Endometrial microvascular endothelial cells (primary cell): ENCODE results near the gene OR13H1. TPM values are rescaled to one million over a fixed set of nuclear protein-coding genes. Genes with fewer than 3 reads are reported as not detected.
"Not testable (repeated sequence)": the region's sequence is repeated elsewhere in the genome, so short reads cannot be mapped to it uniquely, and the experiment has no call there.

Experiments used
- in situ Hi-C: cut with HindIII; loops from 2 replicates; pipeline ENCODE4 v1.10.0; 2017; ENCODE audit warnings: low sequenced_read_pairs, low pct_unique_long_range_greater_than_20kb; ENCODE audit errors: inconsistent ontology term
- total RNA-seq: library from RNA; depleted of rRNA; stranded (reverse); fragments of >200 nt; gene quantifications from one replicate; pipeline ENCODE4 v1.2.3, GENCODE V29; 2015; ENCODE audit errors: inconsistent ontology term

The OR13H1 gene, protein sequence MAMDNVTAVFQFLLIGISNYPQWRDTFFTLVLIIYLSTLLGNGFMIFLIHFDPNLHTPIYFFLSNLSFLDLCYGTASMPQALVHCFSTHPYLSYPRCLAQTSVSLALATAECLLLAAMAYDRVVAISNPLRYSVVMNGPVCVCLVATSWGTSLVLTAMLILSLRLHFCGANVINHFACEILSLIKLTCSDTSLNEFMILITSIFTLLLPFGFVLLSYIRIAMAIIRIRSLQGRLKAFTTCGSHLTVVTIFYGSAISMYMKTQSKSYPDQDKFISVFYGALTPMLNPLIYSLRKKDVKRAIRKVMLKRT
- not detected for total RNA-seq

DNA sequence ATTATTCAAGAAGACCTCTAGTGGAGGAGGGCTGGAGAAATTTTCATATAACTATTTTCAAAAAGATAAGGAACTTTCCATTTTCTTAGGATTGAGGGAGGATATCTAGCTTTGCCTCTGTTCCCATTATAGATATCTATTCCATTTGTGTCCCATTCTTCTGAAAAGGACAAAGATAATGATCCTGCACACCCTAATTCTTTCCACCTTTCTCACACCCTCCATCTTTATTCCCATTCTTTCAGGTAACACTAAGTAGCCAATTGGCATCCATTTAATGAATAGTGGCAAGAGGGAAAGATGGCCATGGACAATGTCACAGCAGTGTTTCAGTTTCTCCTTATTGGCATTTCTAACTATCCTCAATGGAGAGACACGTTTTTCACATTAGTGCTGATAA is at the start of gene OR13H1:
TSS of gene OR13H1 (plus strand) at position 301 of the 400 bp plus-strand sequence. CDS start at position 301, 0 bp downstream.
- in situ Hi-C loops, result no loop called here

- in situ Hi-C loops, result not testable (repeated sequence)
Observed at GRCh38 chrX:131501556-131501955, 42.3 kb upstream of the OR13H1 start.

DNA sequence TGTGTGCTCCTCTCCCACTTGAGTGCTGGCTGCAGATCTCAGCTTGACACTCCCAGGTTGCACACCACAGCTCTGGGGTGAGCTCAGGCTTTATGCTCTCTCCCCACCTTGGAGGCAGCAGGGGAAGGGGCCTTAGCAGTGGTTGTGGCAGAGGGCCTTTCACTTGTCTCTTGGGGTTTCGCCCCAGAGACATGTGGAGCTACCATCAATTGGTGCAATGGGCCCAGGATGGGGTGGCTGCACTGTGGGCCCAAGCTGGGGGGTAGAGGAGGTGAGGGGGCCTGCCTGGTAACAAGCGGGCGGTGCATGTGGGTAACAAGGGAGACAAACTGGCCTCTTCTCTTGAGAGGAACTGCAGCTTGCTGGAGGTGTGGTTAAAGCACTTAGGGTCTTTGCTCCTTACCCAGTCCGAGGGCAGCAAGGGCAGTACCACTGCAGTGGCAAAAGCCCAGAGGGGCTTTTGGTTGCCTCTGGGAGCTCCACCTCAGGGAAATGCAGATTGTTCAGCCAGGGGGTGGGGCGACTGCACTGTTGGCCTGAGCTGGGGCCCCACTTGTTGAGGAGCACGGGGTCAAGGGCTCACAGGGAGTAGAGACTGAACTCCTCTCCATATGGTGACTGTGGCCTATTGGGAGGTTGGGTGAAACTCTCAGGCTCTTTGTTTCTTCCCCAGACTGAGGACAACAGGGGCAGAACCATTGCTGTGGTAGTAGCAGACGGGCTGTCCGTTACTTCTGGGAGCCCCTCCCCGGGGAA is 30.5 kb upstream of the OR13H1 start:
- in situ Hi-C loops, result no loop called here

DNA sequence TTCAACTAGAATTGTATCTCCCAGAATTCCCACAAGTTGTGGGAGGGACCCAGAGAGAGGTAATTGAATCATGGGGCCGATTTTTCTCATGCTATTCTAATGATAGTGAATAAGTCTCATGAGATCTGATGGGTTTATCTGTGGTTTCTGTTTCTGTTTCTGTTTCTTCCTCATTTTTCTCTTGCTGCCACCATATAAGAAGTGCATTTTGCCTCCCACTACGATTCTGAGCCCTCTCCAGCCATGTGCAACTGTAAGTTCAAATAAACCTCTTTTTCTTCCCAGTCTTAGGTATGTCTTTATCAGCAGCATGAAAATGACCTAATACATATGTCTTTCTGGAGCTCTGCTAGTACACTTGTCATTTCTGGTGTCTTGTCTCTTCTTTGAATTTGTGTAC is 22.1 kb upstream of the OR13H1 start:
- in situ Hi-C loops, result no loop called here

DNA sequence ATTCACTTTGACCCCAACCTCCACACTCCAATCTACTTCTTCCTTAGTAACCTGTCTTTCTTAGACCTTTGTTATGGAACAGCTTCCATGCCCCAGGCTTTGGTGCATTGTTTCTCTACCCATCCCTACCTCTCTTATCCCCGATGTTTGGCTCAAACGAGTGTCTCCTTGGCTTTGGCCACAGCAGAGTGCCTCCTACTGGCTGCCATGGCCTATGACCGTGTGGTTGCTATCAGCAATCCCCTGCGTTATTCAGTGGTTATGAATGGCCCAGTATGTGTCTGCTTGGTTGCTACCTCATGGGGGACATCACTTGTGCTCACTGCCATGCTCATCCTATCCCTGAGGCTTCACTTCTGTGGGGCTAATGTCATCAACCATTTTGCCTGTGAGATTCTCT is 344 bp downstream of the OR13H1 start:
- in situ Hi-C loops, result no loop called here

GRCh38 chrX:131549011-131549410 is 5.1 kb downstream of the OR13H1 start:
- in situ Hi-C loops, result no loop called here

DNA sequence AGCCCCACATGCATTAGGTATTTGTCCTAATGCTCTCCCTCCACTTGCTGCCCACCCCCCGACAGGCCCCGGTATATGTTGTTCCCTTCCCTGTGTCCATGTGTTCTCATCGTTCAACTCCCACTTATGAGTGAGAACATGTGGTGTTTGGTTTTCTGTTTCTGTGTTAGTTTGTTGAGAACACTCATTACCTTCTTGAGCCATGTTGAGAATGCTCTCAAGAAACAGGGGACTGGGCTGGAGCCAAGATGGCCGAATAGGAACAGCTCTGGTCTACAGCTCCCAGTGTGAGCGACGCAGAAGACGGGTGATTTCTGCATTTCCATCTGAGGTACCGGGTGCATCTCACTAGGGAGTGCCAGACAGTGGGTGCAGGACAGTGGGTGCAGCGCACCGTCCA is 8.6 kb downstream of the OR13H1 start:
- in situ Hi-C loops, result not testable (repeated sequence)

DNA sequence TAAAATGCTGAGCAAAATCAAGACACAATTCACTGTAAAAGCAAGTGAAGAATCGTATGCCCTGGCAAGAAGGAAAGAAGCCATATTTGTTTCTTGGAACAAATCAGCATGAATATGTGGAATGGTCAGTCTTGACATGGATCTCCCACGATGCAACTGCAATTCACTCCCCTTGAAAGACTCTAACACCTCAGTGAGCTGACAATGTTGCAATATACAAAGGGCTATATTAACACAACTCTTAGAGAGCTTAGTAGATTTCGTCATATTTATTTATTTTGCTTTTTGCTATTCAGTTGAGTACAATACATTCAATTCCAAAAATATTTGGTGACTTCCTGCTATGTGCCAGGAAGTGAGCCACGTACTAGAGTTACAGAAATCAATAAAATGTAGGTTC is 14.7 kb downstream of the OR13H1 start:
- in situ Hi-C loops, result no loop called here

DNA sequence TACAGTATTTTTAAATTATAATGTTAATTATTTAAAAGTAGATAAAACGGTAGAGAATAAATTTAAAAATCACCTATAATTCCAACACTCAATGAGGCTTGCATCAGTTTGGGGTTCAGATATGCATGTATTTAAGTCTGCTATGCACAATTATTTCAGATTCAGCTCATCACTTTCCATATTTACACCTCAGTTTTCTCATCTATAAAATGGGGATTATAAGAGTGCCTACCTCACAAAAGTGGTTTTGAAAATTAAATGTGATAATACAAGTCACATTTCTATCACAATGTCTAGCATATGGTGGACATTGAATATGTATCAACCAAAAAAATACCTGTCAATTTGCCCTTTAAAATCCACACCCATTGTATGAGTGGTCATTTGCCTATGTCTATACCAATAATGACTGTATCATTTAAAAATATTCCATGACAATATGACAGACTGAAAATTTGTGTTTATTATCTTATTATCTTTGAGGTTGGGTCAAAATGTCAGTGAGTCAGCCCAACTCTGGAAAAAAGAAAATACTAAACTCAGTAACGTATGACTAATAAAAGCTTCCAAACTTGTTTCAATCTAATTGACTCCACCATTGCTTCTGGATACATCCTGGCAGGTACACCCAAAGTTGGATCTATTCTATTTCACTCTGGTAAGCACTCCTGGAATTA is 20.8 kb downstream of the OR13H1 start:
- in situ Hi-C loops, result no loop called here

GRCh38 chrX:131565909-131566308 is 22.0 kb downstream of the OR13H1 start:
- in situ Hi-C loops, result no loop called here

DNA sequence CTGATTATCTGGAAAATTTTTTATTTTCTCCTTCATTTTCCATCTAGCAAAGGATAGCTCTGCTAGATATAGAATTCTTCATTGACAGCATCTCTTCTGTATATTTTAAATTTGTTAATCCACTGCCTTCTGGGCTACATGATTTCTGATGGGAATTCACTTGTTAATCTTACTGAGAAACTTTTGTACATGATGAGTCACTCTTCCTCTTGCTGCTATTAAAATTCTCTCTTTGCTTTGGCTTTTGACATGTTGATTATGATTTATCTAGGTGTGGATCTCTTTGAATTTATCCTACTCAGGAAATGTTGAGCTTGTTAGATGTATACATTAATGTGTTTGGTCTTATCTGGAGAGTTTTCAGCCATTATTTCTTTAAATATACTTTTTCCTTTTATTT is 27.5 kb downstream of the OR13H1 start:
- in situ Hi-C loops, result no loop called here

GRCh38 chrX:131572372-131573014 is 28.6 kb downstream of the OR13H1 start:
- in situ Hi-C loops, result no loop called here

GRCh38 chrX:131577413-131577812 is 33.5 kb downstream of the OR13H1 start:
- in situ Hi-C loops, result no loop called here

GRCh38 chrX:131577999-131578734 is 34.3 kb downstream of the OR13H1 start:
- in situ Hi-C loops, result no loop called here

DNA sequence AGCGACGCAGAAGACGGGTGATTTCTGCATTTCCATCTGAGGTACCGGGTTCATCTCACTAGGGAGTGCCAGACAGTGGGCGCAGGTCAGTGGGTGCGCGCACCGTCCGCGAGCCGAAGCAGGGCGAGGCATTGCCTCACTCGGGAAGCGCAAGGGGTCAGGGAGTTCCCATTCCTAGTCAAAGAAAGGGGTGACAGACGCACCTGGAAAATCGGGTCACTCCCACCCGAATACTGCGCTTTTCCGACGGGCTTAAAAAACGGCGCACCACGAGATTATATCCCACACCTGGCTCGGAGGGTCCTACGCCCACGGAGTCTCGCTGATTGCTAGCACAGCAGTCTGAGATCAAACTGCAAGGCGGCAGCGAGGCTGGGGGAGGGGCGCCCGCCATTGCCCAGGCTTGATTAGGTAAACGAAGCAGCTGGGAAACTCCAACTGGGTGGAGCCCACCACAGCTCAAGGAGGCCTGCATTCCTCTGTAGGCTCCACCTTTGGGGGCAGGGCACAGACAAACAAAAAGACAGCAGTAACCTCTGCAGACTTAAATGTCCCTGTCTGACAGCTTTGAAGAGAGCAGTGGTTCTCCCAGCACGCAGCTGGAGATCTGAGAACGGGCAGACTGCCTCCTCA is 35.0 kb downstream of the OR13H1 start:
- in situ Hi-C loops, result not testable (repeated sequence)

- in situ Hi-C loops, result no loop called here
Observed at GRCh38 chrX:131588995-131589394, 45.1 kb downstream of the OR13H1 start.
